Loucy (cell line): ENCODE data around the gene GAS2L3.
"Not testable (repeated sequence)": the region's sequence is repeated elsewhere in the genome, so short reads cannot be mapped to it uniquely, and the experiment has no call there.

Experiments used
- H2AFZ ChIP-seq: fragments of 200-600 bp; sonication (generic); 2 replicates; pipeline ENCODE4 v1.6.0; 2016; ENCODE audit warnings: antibody characterized with exemption, mild to moderate bottlenecking, low read length, moderate library complexity
- H3F3A ChIP-seq: fragments of 200-600 bp; 2 replicates; pipeline ENCODE4 v1.6.0; 2016; ENCODE audit warnings: antibody characterized with exemption, low read depth, mild to moderate bottlenecking
- H3K27me3 ChIP-seq: fragments of 200-600 bp; sonication (generic); 2 replicates; pipeline ENCODE4 v1.6.1; 2014; ENCODE audit warnings: low read length, mild to moderate bottlenecking; ENCODE audit not compliant: insufficient read depth, poor library complexity, severe bottlenecking
- H3K36me3 ChIP-seq: fragments of 200-600 bp; sonication (generic); 2 replicates; pipeline ENCODE4 v1.6.1; 2016; ENCODE audit warnings: low read length; ENCODE audit not compliant: insufficient read depth
- H3K4me1 ChIP-seq: fragments of 200-600 bp; sonication (generic); 2 replicates; pipeline ENCODE4 v1.5.1; 2014; ENCODE audit warnings: low read length, mild to moderate bottlenecking; ENCODE audit not compliant: insufficient read depth, poor library complexity, severe bottlenecking
- H3K4me2 ChIP-seq: fragments of 200-600 bp; sonication (generic); 2 replicates; pipeline ENCODE4 v1.6.0; 2014; ENCODE audit warnings: antibody characterized with exemption, low read length, low read depth, mild to moderate bottlenecking; ENCODE audit not compliant: poor library complexity, severe bottlenecking
- H3K4me3 ChIP-seq: fragments of 200-600 bp; sonication (generic); 2 replicates; pipeline ENCODE4 v1.5.1; 2014; ENCODE audit warnings: low read length, mild to moderate bottlenecking, mixed read lengths; ENCODE audit not compliant: poor library complexity, severe bottlenecking
- H3K79me2 ChIP-seq: fragments of 200-600 bp; sonication (generic); 2 replicates; pipeline ENCODE4 v1.6.1; 2014; ENCODE audit warnings: low read length; ENCODE audit not compliant: insufficient read depth
- H3K9ac ChIP-seq: fragments of 200-600 bp; sonication (generic); 2 replicates; pipeline ENCODE4 v1.6.0; 2014; ENCODE audit warnings: mild to moderate bottlenecking, low read depth, low read length, moderate library complexity; ENCODE audit not compliant: poor library complexity, severe bottlenecking
- H3K9me2 ChIP-seq: fragments of 200-600 bp; sonication (generic); replicated peaks from 2 replicates; pipeline ENCODE4 v1.6.1; 2016; ENCODE audit warnings: low read depth, low read length, mixed read lengths
- H3K9me3 ChIP-seq: fragments of 200-600 bp; sonication (generic); 2 replicates; pipeline ENCODE4 v1.6.1; 2014; ENCODE audit warnings: mild to moderate bottlenecking, antibody characterized with exemption, low read length, low read depth; ENCODE audit not compliant: insufficient read depth
- H4K20me1 ChIP-seq: fragments of 200-600 bp; sonication (generic); 2 replicates; pipeline ENCODE4 v1.6.0; 2014; ENCODE audit warnings: antibody characterized with exemption, low read length, mild to moderate bottlenecking; ENCODE audit not compliant: insufficient read depth, poor library complexity, severe bottlenecking
- EZH2phosphoT487 ChIP-seq: fragments of 200-600 bp; IDR thresholded peaks from 2 replicates; pipeline ENCODE4 v1.6.1; 2018; ENCODE audit warnings: antibody characterized with exemption, mild to moderate bottlenecking, moderate library complexity, borderline replicate concordance
- TF ChIP-seq, protein P1 (sequence below): fragments of 200-600 bp; sonication (generic); conservative IDR thresholded peaks from 2 replicates; pipeline ENCODE4 v1.5.1; 2014; ENCODE audit warnings: mild to moderate bottlenecking, antibody characterized with exemption, low read length

Gene GAS2L3

GRCh38 chr12:100593490-100593889, 20.0 kb downstream of the GAS2L3 start:
- no peaks in the 10 kb centered on the region for H3K79me2 ChIP-seq
- H2AFZ ChIP-seq, result no peak overlapping the region
- H3K4me2 ChIP-seq, result no peak overlapping the region
- no peaks in the 10 kb centered on the region for H3K36me3 ChIP-seq
- H3F3A ChIP-seq, result no peaks in the 10 kb centered on the region
- no peaks in the 10 kb centered on the region for H3K9me2 ChIP-seq
- H3K27me3 ChIP-seq, result no peaks in the 10 kb centered on the region
- no peaks in the 10 kb centered on the region for H4K20me1 ChIP-seq
- no peaks in the 10 kb centered on the region for H3K9me3 ChIP-seq
- no peak overlapping the region for H3K4me3 ChIP-seq
- TF ChIP-seq, protein P1, sequence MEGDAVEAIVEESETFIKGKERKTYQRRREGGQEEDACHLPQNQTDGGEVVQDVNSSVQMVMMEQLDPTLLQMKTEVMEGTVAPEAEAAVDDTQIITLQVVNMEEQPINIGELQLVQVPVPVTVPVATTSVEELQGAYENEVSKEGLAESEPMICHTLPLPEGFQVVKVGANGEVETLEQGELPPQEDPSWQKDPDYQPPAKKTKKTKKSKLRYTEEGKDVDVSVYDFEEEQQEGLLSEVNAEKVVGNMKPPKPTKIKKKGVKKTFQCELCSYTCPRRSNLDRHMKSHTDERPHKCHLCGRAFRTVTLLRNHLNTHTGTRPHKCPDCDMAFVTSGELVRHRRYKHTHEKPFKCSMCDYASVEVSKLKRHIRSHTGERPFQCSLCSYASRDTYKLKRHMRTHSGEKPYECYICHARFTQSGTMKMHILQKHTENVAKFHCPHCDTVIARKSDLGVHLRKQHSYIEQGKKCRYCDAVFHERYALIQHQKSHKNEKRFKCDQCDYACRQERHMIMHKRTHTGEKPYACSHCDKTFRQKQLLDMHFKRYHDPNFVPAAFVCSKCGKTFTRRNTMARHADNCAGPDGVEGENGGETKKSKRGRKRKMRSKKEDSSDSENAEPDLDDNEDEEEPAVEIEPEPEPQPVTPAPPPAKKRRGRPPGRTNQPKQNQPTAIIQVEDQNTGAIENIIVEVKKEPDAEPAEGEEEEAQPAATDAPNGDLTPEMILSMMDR, result no peak
- no peak for TF ChIP-seq EZH2phosphoT487
- H3K9ac ChIP-seq, result no peak overlapping the region
- H3K4me1 ChIP-seq, result no peaks in the 10 kb centered on the region

DNA sequence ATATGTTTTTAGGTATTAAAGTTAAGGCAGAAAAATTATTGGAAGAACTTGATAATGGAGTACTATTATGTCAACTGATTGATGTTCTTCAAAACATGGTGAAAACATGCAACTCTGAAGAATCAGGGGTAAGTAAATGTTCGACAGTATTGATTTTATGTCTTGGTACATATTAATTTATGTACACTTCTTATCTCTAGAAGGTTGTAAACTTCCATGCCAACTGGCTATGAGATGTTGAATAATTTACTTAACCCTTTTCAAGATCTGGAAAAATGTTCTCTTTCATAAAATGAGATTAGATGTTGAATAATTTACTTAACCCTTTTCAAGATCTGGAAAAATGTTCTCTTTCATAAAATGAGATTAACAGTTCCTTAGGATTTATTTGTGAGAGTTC, 28.1 kb downstream of the GAS2L3 start:
- no peaks in the 10 kb centered on the region for H3F3A ChIP-seq
- no peak overlapping the region for H2AFZ ChIP-seq
- no peak overlapping the region for H3K4me3 ChIP-seq
- H3K79me2 ChIP-seq, result no peaks in the 10 kb centered on the region
- no peaks in the 10 kb centered on the region for H3K9me2 ChIP-seq
- no peaks in the 10 kb centered on the region for H3K9me3 ChIP-seq
- H3K4me1 ChIP-seq, result no peaks in the 10 kb centered on the region
- TF ChIP-seq, protein P1, result no peak
- no peaks in the 10 kb centered on the region for H3K27me3 ChIP-seq
- no peaks in the 10 kb centered on the region for H3K36me3 ChIP-seq
- H3K4me2 ChIP-seq, result no peak overlapping the region
- no peaks in the 10 kb centered on the region for H4K20me1 ChIP-seq
- H3K9ac ChIP-seq, result no peak overlapping the region

- H3K27me3 ChIP-seq, H2AFZ ChIP-seq, H3K9me2 ChIP-seq, H4K20me1 ChIP-seq, H3K4me3 ChIP-seq, H3K4me2 ChIP-seq, H3K79me2 ChIP-seq, H3K9ac ChIP-seq, H3F3A ChIP-seq, H3K36me3 ChIP-seq, H3K4me1 ChIP-seq, H3K9me3 ChIP-seq: not testable (repeated sequence)
Measured at GRCh38 chr12:100602997-100603396, 29.5 kb downstream of the GAS2L3 start.

DNA sequence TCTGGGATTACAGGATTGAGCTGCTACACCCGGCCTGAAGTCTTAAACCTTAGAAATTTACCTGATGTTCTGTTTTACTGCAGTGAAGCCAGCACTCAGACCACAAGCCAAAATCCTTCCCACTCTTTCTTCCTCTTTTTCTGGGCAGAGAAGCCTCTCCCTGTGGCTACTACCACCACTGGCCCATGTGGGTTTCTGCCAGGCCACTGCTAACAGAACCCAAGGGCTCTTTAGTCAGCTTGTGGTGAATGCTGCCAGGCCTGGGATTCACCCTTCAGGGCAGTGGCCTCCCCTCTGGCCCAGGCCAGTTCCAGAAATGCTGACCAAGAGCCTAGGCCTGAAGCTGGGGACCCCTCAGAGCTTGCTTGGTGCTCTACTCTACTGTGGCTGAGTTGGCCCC, 35.3 kb downstream of the GAS2L3 start:
- TF ChIP-seq, protein P1, result no peak
- TF ChIP-seq EZH2phosphoT487, result no peak
- Histone ChIP-seq H3F3A (no peaks in the 10 kb centered on the region), H3K79me2 (no peaks in the 10 kb centered on the region), H3K4me2 (no peak overlapping the region), H4K20me1 (no peaks in the 10 kb centered on the region), H2AFZ (no peak overlapping the region), H3K4me1 (no peaks in the 10 kb centered on the region), H3K9me3 (no peaks in the 10 kb centered on the region), H3K4me3 (no peak overlapping the region), H3K27me3 (no peaks in the 10 kb centered on the region), H3K9me2 (no peaks in the 10 kb centered on the region), H3K36me3 (no peaks in the 10 kb centered on the region), H3K9ac (no peak overlapping the region)
